HG02870 (cell line): ENCODE measurements around the gene KLLN.
A peak's percentile ranks its signal among the peaks of the same experiment; 100 is the strongest.
"Not testable (repeated sequence)": the region's sequence is repeated elsewhere in the genome, so short reads cannot be mapped to it uniquely, and the experiment has no call there.

ENCODE experiments used
- ATAC-seq: cut with Tn5 transposase; IDR thresholded peaks from one replicate; pipeline ENCODE4 v1.9.1; 2021; ENCODE audit warnings: mild to moderate bottlenecking, moderate library complexity; ENCODE audit not compliant: unreplicated experiment

KLLN gene, protein sequence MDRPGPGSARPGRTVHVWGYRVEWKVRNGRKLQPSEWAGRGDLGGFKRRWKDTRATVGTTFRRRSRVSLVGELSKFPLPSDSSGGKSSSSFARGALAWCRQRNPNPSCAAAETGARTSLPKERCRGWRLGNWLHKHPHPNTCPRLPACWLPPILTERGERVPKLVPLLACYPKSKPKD

DNA sequence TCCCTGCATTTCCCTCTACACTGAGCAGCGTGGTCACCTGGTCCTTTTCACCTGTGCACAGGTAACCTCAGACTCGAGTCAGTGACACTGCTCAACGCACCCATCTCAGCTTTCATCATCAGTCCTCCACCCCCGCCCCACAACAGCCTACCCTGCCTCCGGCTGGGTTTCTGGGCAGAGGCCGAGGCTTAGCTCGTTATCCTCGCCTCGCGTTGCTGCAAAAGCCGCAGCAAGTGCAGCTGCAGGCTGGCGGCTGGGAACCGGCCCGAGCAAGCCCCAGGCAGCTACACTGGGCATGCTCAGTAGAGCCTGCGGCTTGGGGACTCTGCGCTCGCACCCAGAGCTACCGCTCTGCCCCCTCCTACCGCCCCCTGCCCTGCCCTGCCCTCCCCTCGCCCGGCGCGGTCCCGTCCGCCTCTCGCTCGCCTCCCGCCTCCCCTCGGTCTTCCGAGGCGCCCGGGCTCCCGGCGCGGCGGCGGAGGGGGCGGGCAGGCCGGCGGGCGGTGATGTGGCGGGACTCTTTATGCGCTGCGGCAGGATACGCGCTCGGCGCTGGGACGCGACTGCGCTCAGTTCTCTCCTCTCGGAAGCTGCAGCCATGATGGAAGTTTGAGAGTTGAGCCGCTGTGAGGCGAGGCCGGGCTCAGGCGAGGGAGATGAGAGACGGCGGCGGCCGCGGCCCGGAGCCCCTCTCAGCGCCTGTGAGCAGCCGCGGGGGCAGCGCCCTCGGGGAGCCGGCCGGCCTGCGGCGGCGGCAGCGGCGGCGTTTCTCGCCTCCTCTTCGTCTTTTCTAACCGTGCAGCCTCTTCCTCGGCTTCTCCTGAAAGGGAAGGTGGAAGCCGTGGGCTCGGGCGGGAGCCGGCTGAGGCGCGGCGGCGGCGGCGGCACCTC is at the start of gene KLLN, which contains the start of gene PTEN:
Gene KLLN, minus strand, starts transcription at position 481 of the 891 bp plus-strand sequence. CDS start 1,046 bp downstream, outside the sequence.
Gene PTEN, plus strand, starts transcription at position 573 of the 891 bp plus-strand sequence. CDS start 845 bp downstream, outside the sequence.
- ATAC-seq = peak; percentile 31

GRCh38 chr10:87903396-87903795 is 40.1 kb upstream of the KLLN start:
- ATAC-seq = not testable (repeated sequence)

- ATAC-seq = not testable (repeated sequence)
These were observed 34.6 kb upstream of the KLLN start for GRCh38 chr10:87897957-87898356.

DNA sequence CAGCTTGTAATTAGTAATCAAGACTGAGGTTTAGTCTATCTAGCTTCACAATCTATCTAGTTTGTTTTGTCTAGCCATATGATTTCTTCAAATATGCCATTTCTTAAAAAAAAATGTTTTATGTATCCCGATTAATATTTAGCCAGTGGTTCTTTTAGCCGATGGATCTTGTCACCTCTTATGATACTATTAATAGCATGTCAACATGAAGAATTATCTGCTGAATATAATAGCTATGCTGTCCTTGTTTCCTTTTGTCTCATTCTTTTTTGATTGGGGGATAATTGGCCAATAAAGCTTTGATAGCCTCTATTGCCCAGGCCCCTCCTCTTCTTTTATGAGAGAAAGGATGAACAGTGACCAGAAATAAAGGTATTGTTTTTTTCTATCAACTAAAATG is 32.9 kb upstream of the KLLN start:
- no peak for ATAC-seq

GRCh38 chr10:87895430-87895829 is 32.1 kb upstream of the KLLN start:
- ATAC-seq = no peak

- ATAC-seq = no peak
These were observed 24.4 kb upstream of the KLLN start for GRCh38 chr10:87887548-87888289.

- ATAC-seq = no peak
These were observed 23.8 kb upstream of the KLLN start for GRCh38 chr10:87887146-87887545.

- ATAC-seq = no peak
These were observed 23.3 kb upstream of the KLLN start for GRCh38 chr10:87886635-87887034.

DNA sequence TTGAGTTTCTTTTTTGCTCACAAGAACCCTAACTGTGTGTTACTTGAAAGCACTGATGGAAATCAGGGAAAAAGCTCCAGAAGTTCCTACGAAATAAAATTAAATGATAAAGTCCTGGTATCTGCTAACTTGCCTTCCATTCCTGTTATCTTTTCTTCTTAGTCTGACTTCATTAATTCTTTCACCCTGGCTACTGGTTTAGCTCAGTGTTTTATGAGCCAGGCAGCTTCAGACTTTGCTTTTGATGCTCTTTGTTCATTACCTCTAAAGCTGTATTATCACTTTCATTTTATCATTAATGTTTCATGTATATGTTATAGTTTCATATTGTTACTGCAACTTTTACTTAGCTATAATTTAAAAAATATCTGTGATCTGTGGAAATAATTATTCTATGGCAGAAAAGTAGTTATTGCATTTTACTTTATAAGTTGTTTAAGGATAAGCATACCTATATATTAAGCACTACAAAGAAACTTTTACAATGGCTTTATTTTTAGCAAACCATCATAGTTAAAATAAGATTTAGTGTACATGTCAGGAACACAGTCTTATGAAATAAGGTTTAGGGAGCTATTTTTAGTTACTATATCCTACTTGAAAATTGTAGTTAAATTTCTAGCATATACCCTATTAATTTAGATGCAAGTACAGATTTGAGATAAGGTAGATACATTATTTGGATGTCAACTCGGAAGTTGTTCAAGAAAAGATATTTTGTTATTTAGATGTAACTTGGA is 19.4 kb upstream of the KLLN start:
- no peak for ATAC-seq

DNA sequence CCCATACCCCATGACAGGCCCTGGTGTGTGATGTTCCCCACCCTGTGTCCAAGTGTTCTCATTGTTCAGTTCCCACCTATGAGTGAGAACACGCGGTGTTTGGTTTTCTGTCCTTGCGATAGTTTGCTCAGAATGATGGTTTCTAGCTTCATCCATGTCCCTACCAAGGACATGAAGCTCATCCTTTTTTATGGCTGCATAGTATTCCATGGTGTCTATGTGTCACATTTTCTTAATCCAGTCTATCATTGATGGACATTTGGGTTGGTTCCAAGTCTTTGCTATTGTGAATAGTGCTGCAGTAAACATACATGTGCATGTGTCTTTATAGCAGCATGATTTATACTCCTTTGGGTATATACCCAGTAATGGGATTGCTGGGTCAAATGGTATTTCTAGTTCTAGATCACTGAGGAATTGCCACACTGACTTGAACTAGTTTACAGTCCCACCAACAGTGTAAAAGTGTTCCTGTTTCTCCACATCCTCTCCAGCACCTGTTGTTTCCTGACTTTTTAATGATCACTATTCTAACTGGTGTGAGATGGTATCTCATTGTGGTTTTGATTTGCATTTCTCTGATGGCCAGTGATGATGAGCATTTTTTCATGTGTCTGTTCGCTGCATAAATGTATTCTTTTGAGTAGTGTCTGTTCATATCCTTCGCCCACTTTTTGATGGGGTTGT is 18.2 kb upstream of the KLLN start:
- ATAC-seq = not testable (repeated sequence)

DNA sequence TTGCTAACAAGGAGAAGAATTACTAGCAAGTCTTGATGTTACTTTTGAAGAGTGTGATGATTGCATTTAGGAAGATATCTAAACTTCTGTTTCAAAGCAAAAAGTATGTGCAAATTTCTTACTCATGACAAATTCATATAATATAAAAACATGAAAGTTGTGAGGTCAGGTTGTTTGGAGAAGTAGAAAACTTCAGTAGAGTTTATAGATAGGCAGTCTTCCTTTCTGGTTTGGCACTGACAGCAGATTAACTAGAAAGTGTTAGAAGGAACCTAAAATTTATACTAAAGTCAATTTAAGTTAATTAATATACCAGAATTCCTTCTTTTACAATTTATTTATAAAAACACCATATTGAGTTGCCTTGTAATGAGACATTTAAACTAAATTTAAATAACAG is 17.0 kb upstream of the KLLN start:
- ATAC-seq = no peak

GRCh38 chr10:87878664-87879459 is 15.5 kb upstream of the KLLN start:
- ATAC-seq = no peak

- ATAC-seq = no peak
These were observed 12.7 kb upstream of the KLLN start for GRCh38 chr10:87875929-87876571.

GRCh38 chr10:87873656-87874055 is 10.3 kb upstream of the KLLN start:
- no peak for ATAC-seq

DNA sequence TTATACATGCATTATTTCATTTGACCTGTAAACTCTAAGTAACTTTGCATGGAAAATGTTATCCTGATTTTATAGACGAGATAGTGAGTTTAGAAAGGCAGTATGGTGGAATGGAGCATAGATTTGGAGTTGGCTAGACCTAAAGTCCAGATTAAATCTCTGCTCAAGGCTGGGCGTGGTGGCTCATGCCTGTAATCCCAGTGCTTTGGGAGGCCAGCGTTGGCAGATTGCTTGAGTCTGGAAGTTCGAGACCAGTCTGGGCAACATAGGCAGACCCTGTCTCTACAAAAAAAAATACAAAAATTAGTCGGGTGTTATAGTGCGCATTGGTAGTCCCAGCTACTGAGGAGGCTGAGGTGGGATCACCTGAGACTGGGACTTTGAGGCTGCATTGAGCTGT is 9.5 kb upstream of the KLLN start:
- ATAC-seq = no peak

- ATAC-seq = no peak
These were observed 6.6 kb upstream of the KLLN start for GRCh38 chr10:87869773-87870551.

DNA sequence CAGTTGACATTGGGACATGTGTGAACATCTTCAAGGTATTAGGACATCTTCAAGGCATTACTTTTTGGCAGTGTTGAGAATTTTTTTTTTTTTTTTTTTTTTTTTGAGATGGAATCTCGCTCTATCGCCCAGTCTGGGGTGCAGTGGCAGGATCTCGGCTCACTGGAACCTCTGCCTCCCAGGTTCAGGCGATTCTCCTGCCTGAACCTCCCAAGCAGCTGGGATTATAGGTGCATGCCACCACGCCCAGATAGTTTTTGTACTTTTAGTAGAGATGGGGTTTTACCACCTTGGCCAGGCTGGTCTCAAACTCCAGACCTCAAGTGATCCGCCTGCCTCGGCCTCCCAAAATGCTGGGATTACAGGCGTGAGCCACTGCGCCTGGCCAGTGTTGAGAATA is 5.8 kb upstream of the KLLN start:
- not testable (repeated sequence) for ATAC-seq

DNA sequence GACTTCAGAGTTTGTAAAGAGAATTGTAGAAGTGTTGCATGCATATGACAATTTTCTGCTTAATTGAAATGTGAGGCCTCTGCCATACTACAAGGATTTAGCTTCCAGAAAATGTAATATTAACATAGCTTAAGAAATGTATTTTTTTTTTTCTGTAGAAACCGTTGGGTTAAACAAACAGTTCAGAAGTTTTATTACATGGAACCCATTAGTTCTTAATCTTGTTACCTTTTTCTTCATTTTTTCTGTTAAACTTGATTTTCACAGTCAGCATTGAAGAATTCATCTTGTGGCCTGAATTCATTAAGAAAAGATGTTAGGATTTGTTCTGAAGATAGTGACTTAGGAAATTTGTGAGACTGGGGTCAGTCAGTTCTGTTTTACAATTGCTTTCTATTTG is 4.9 kb upstream of the KLLN start:
- ATAC-seq = no peak
